Measurements from ENCODE around the gene AUTS2.

- TF ChIP-seq EZH2 (IDR thresholded peaks at IDR 0.05; ENCODE audit: insufficient read depth, poor library complexity, severe bottlenecking) = no peak
- TF ChIP-seq EZH2phosphoT487 (IDR thresholded peaks at IDR 0.05; ENCODE audit: insufficient read depth, low read depth) = no peak
Observed at GRCh38 chr7:70171369-70171920, 573.2 kb downstream of the AUTS2 start.

All from GM23248 (cell line).